Tibial nerve (tissue), 3 donors: ENCODE data around the gene CCNQ.

Source experiments
- POLR2A ChIP-seq, 2 donors: fragments of 450-650 bp; IDR thresholded peaks; one replicate each; pipeline ENCODE4 v1.6.1; 2017; ENCODE audit warnings: antibody characterized with exemption in 2 of 2, mild to moderate bottlenecking in 2 of 2, moderate library complexity in 2 of 2
- TF ChIP-seq, protein P1 (sequence below), 5 experiments: fragments of 200-600 bp in 3 of 5; fragments of 450-650 bp in 2 of 5; sonication (generic) in 3 of 5; IDR thresholded peaks; one replicate each; pipeline ENCODE4 v1.5.1; 2016 to 2019; ENCODE audit warnings: antibody characterized with exemption in 5 of 5, mild to moderate bottlenecking in 3 of 5, moderate library complexity in 2 of 5

DNA sequence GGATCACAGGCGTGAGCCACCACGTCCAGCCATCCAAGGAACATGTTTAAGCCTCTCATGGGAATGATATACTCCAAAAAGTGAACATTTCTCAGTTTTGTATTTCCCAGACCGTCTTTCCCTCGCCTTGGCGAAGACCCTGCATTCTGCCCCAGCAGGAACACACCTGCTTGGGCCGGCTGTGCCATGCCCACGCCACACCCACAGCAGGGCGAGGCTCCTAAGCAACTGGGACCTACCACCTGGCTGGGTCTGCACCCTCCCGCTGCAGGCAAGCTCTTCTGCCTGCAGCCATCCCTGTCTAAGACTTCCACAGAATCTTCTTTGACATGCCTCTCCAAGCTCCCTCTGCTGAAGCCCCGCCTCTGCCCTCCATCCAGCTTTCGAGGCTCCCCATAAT is 3.6 kb downstream of the CCNQ start:
- TF ChIP-seq, protein P1, sequence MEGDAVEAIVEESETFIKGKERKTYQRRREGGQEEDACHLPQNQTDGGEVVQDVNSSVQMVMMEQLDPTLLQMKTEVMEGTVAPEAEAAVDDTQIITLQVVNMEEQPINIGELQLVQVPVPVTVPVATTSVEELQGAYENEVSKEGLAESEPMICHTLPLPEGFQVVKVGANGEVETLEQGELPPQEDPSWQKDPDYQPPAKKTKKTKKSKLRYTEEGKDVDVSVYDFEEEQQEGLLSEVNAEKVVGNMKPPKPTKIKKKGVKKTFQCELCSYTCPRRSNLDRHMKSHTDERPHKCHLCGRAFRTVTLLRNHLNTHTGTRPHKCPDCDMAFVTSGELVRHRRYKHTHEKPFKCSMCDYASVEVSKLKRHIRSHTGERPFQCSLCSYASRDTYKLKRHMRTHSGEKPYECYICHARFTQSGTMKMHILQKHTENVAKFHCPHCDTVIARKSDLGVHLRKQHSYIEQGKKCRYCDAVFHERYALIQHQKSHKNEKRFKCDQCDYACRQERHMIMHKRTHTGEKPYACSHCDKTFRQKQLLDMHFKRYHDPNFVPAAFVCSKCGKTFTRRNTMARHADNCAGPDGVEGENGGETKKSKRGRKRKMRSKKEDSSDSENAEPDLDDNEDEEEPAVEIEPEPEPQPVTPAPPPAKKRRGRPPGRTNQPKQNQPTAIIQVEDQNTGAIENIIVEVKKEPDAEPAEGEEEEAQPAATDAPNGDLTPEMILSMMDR (IDR thresholded peaks at IDR 0.05) = no peak
- no peak for TF ChIP-seq POLR2A (IDR thresholded peaks at IDR 0.05)
